ENCODE data around the gene PTPRA.
A peak's percentile ranks its signal among the peaks of the same experiment; 100 is the strongest.

Gene PTPRA

GRCh38 chr20:2851086-2851485 is 22.2 kb upstream of the PTPRA start:
- no peak for DNase-seq (ENCODE audit: low read depth, low spot score)

GRCh38 chr20:2858591-2858990 is 14.7 kb upstream of the PTPRA start:
- no peak for DNase-seq (ENCODE audit: low read depth, low spot score)

GRCh38 chr20:2859330-2860121 is 13.8 kb upstream of the PTPRA start:
- DNase-seq (ENCODE audit: low read depth, low spot score) = no peak

- no peak for DNase-seq (ENCODE audit: low read depth, low spot score)
These were observed 8.7 kb upstream of the PTPRA start for GRCh38 chr20:2864626-2865025.

- no peak for DNase-seq (ENCODE audit: low read depth, low spot score)
These were observed 8.2 kb upstream of the PTPRA start for GRCh38 chr20:2865101-2865500.

GRCh38 chr20:2865630-2866029 is 7.7 kb upstream of the PTPRA start:
- peak; percentile 25 for DNase-seq (ENCODE audit: low read depth, low spot score)

- no peak for DNase-seq (ENCODE audit: low read depth, low spot score)
These were observed 7.0 kb upstream of the PTPRA start for GRCh38 chr20:2866236-2866635.

- DNase-seq (ENCODE audit: low read depth, low spot score) = no peak
These were observed 6.0 kb upstream of the PTPRA start for GRCh38 chr20:2867081-2867864.

- DNase-seq (ENCODE audit: low read depth, low spot score) = no peak
These were observed 3.9 kb upstream of the PTPRA start for GRCh38 chr20:2869381-2869780.

GRCh38 chr20:2871111-2871465 is 2.2 kb upstream of the PTPRA start:
- DNase-seq (ENCODE audit: low read depth, low spot score) = no peak

GRCh38 chr20:2871661-2872458 is 1.4 kb upstream of the PTPRA start:
- DNase-seq (ENCODE audit: low read depth, low spot score) = peak; percentile 15

- peak; percentile 66 for DNase-seq (ENCODE audit: low read depth, low spot score)
These were observed 747 bp upstream of the PTPRA start for GRCh38 chr20:2872459-2873009.

- no peak for DNase-seq (ENCODE audit: low read depth, low spot score)
These were observed 413 bp downstream of the PTPRA start for GRCh38 chr20:2873747-2874041.

GRCh38 chr20:2874456-2874855 is 1.2 kb downstream of the PTPRA start:
- peak; percentile 22 for DNase-seq (ENCODE audit: low read depth, low spot score)

GRCh38 chr20:2875690-2876203 is 2.5 kb downstream of the PTPRA start:
- no peak for DNase-seq (ENCODE audit: low read depth, low spot score)

GRCh38 chr20:2878515-2878914 is 5.2 kb downstream of the PTPRA start:
- no peak for DNase-seq (ENCODE audit: low read depth, low spot score)

- DNase-seq (ENCODE audit: low read depth, low spot score) = no peak
These were observed 5.9 kb downstream of the PTPRA start for GRCh38 chr20:2879146-2879545.

- no peak for DNase-seq (ENCODE audit: low read depth, low spot score)
These were observed 7.4 kb downstream of the PTPRA start for GRCh38 chr20:2880650-2881049.

GRCh38 chr20:2883726-2884637 is 10.7 kb downstream of the PTPRA start:
- no peak for DNase-seq (ENCODE audit: low read depth, low spot score)

GRCh38 chr20:2887715-2888114 is 14.4 kb downstream of the PTPRA start:
- DNase-seq (ENCODE audit: low read depth, low spot score) = no peak
